ENCODE measurements around the gene WDR27. TPM values are rescaled to one million over a fixed set of nuclear protein-coding genes. Genes with fewer than 3 reads are reported as not detected.

The WDR27 gene
- total RNA-seq = 7.2 TPM
- long read RNA-seq, partial matches to known transcripts = 1 of 4 reads
- long read RNA-seq, other reads (novel, unspliced or antisense) = 2 of 4 reads

- intact Hi-C loops (cut with DNase I) = loop anchor here (2.0 kb wide), 2 partner anchors 21 to 49 kb away; partner anchors contain the start of genes DYNLT2 and ERMARD
These were observed at the start of gene WDR27, which contains the start of gene C6orf120 for GRCh38 chr6:169701954-169702839. Gene WDR27 (minus strand): TSS chr6:169702029. CDS start chr6:169689005, 13,024 bp downstream. Gene C6orf120 (plus strand): TSS chr6:169702126. CDS start chr6:169702460, 334 bp downstream.

GRCh38 chr6:169746556-169746955, 44.7 kb upstream of the WDR27 start:
- intact Hi-C loops (cut with DNase I) = no loop called here
- no peak for DNase-seq (ENCODE audit: low spot score)

More at GRCh38 chr6:169701954-169702839, at the start of gene WDR27, which contains the start of gene C6orf120:
- DNase-seq (ENCODE audit: low spot score) = peak; percentile 97

- no peak for DNase-seq (ENCODE audit: low spot score)
- intact Hi-C loops (cut with DNase I) = no loop called here
These were observed 43.6 kb upstream of the WDR27 start for GRCh38 chr6:169745405-169745804.

- DNase-seq (ENCODE audit: low spot score) = no peak
- intact Hi-C loops (cut with DNase I) = no loop called here
These were observed 39.5 kb upstream of the WDR27 start for GRCh38 chr6:169741344-169741743.

GRCh38 chr6:169738976-169739529, 37.2 kb upstream of the WDR27 start:
- DNase-seq (ENCODE audit: low spot score) = no peak
- intact Hi-C loops (cut with DNase I) = no loop called here

GRCh38 chr6:169738204-169738975, 36.6 kb upstream of the WDR27 start:
- intact Hi-C loops (cut with DNase I) = no loop called here
- DNase-seq (ENCODE audit: low spot score) = no peak

GRCh38 chr6:169729961-169730360, 28.1 kb upstream of the WDR27 start:
- intact Hi-C loops (cut with DNase I) = loop anchor here (10.0 kb wide), 1 partner anchor 825 kb away; the partner anchor contains the start of genes PSMB1 and TBP
- no peak for DNase-seq (ENCODE audit: low spot score)

GRCh38 chr6:169726963-169727362, 25.1 kb upstream of the WDR27 start:
- no peak for DNase-seq (ENCODE audit: low spot score)
- intact Hi-C loops (cut with DNase I) = loop anchor here (10.0 kb wide), 1 partner anchor 828 kb away; the partner anchor contains the start of genes PSMB1 and TBP

GRCh38 chr6:169726049-169726400, 24.2 kb upstream of the WDR27 start:
- intact Hi-C loops (cut with DNase I) = loop anchor here (10.0 kb wide), 1 partner anchor 829 kb away; the partner anchor contains the start of genes PSMB1 and TBP

GRCh38 chr6:169725125-169726048, 23.6 kb upstream of the WDR27 start:
- no peak for DNase-seq (ENCODE audit: low spot score)
- intact Hi-C loops (cut with DNase I) = loop anchor here (10.0 kb wide), 1 partner anchor 829 kb away; the partner anchor contains the start of genes PSMB1 and TBP

More at GRCh38 chr6:169726049-169726400, 24.2 kb upstream of the WDR27 start:
- no peak for DNase-seq (ENCODE audit: low spot score)

- peak; percentile 80 for DNase-seq (ENCODE audit: low spot score)
- intact Hi-C loops (cut with DNase I) = loop anchor here (10.0 kb wide), 1 partner anchor 830 kb away; the partner anchor contains the start of genes PSMB1 and TBP
These were observed 22.8 kb upstream of the WDR27 start, which contains the start of gene PHF10 for GRCh38 chr6:169724494-169725124. Gene PHF10 (minus strand): TSS chr6:169724500. CDS start chr6:169723931, 569 bp downstream.

- DNase-seq (ENCODE audit: low spot score) = no peak
- intact Hi-C loops (cut with DNase I) = loop anchor here (1.0 to 10.0 kb wide), 3 partner anchors 21 to 831 kb away; partner anchors contain the start of genes C6orf120, DYNLT2, ERMARD and PSMB1
These were observed 22.2 kb upstream of the WDR27 start for GRCh38 chr6:169723991-169724493.

GRCh38 chr6:169723200-169723909, 21.5 kb upstream of the WDR27 start:
- DNase-seq (ENCODE audit: low spot score) = peak; percentile 89
- intact Hi-C loops (cut with DNase I) = loop anchor here (1.0 to 10.0 kb wide), 3 partner anchors 21 to 831 kb away; partner anchors contain the start of genes C6orf120, DYNLT2, ERMARD and PSMB1

GRCh38 chr6:169722362-169723199, 20.8 kb upstream of the WDR27 start:
- DNase-seq (ENCODE audit: low spot score) = no peak
- intact Hi-C loops (cut with DNase I) = loop anchor here (1.0 to 10.0 kb wide), 3 partner anchors 20 to 832 kb away; partner anchors contain the start of genes C6orf120, DYNLT2, ERMARD and PSMB1

- DNase-seq (ENCODE audit: low spot score) = no peak
- intact Hi-C loops (cut with DNase I) = loop anchor here (10.0 kb wide), 1 partner anchor 834 kb away; the partner anchor contains the start of genes PSMB1 and TBP
These were observed 18.5 kb upstream of the WDR27 start for GRCh38 chr6:169720207-169720855.
